Activated naive CD8-positive, alpha-beta T cell treated with anti-CD3 and anti-CD28 coated beads, Interleukin-2, amount 10 ng/mL, durations not matched to agents 7 days and 5 days (primary cell): Measurements from ENCODE around the gene CLTCL1. TPM values are rescaled to one million over a fixed set of nuclear protein-coding genes. Genes with fewer than 3 reads are reported as not detected.
"Not testable (repeated sequence)": the region's sequence is repeated elsewhere in the genome, so short reads cannot be mapped to it uniquely, and the experiment has no call there.

ENCODE experiments used
- ATAC-seq: fragments of 150-1000 bp; cut with Tn5 transposase; one replicate; pipeline ENCODE4 v1.10.0; 2021; ENCODE audit warnings: low read depth, moderate library complexity
- POLR2A ChIA-PET: fragments of 350-600 bp; sonication (Branson Sonifier 250); formaldehyde crosslinking; loops from one replicate; lab custom pipeline; 2021; ENCODE audit warnings: antibody characterized with exemption; lab: Charles Lee
- DNase-seq: peaks from one replicate; pipeline ENCODE4 v3.0.0; 2021
- H3K27ac Mint-ChIP-seq: one replicate; pipeline ENCODE4 v1.8.0; 2022; ENCODE audit warnings: mild to moderate bottlenecking, mixed read lengths
- H3K27me3 Mint-ChIP-seq: one replicate; pipeline ENCODE4 v1.8.0; 2022; ENCODE audit warnings: mild to moderate bottlenecking, moderate library complexity, mixed read lengths
- H3K36me3 Mint-ChIP-seq: one replicate; pipeline ENCODE4 v1.8.0; 2021; ENCODE audit warnings: mild to moderate bottlenecking, mixed read lengths
- H3K4me1 Mint-ChIP-seq: one replicate; pipeline ENCODE4 v1.8.0; 2021; ENCODE audit warnings: mixed read lengths
- H3K4me3 Mint-ChIP-seq: one replicate; pipeline ENCODE4 v1.8.0; 2022; ENCODE audit warnings: mild to moderate bottlenecking, moderate library complexity, mixed read lengths
- H3K9me3 Mint-ChIP-seq: one replicate; pipeline ENCODE4 v1.8.0; 2021; ENCODE audit warnings: mixed read lengths
- total RNA-seq, 2 experiments: library from RNA; stranded (reverse); gene quantifications; one replicate each; pipeline ENCODE4 v1.2.3, GENCODE V29; 2021

Gene CLTCL1
- total RNA-seq = 1 to 10 TPM in 1 of 2 experiments, under 1 TPM in 1; 0.62 to 1.3 TPM

DNA sequence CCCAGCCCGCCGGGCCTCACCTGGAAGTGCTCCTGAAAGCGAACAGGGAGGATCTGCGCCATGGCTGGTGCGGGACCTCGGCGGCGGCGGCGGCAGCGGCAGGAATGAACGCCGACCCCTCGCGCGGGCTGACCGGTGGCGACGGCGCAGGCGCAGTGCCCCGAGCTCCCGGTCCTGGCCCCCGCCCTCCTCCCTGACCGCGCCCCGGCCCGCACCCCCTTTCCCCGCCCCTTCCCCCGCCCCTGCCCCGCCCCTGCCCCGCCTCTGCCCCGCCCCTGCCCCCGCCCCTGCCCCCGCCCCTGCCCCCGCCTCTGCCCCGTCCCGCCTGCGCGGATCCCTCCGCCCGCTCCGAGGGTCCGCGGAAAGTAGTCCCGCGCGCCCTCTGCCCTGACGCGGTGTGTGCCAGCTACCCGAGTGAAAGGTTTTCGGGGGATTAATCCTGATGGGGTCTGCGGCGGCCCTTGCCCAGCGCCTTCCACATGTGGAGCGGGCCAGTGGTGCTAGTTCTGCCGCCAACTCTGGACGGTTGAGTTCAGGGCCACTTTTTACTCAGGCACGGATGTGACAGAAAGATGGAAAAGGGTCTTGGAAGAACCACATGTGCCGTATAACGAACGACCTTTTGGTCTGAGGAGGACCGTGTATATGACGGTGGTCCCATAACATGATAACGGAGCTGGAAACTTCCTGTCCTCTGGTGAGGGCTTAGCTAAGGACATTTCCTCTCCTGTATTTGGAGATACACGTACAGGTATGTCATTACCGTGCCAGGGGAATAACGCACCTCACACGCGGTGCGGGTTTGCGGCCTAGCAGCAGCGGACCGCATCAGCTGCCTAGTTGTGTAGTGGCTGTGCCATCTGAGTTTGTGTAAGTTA lies at the start of gene CLTCL1:
Gene CLTCL1, minus strand, starts transcription at position 140 of the 878 bp plus-strand sequence. Its CDS starts 78 bp downstream, at position 62.
- H3K27ac Mint-ChIP-seq = peak within 1 kb of the TSS; percentile 75
- DNase-seq (peak; percentile 80), ATAC-seq (peak; percentile 71)
- H3K4me1 Mint-ChIP-seq = peaks cover 20% of the 10 kb centered on the region
- H3K36me3 Mint-ChIP-seq = no peaks in the 10 kb centered on the region
- H3K4me3 Mint-ChIP-seq = peak within 1 kb of the TSS; percentile 91
- no peaks in the 10 kb centered on the region for H3K9me3 Mint-ChIP-seq
- POLR2A ChIA-PET = interaction anchor here (0.6 to 1.5 kb wide), 5 partner anchors 12 to 170 kb away, joined by 3 read pairs; partner anchors contain the start of genes C22orf39, HIRA and MRPL40
- peaks cover 45% of the 10 kb centered on the region for H3K27me3 Mint-ChIP-seq

DNA sequence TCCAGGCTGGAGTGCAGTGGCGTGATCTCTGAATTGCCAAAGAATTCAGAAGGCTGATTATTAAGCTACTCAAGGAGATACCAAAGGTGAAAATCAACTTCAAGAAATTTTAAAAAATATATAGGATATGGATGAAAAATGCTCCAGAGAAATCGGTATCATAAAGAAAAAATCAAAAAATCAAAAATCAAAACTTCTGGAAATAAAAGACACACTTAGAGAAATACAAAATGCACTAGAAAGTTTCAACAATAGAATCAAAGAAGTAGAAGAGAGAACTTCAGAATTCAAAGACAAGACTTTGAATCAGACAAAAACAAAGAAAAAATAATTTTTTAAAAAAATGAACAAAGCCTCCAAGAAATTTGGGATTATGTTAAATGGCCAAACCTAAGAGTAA lies 45.6 kb upstream of the CLTCL1 start:
- Mint-ChIP-seq H3K36me3 (peaks cover 84% of the 10 kb centered on the region), H3K4me3 (no peak overlapping the region), H3K4me1 (no peaks in the 10 kb centered on the region), H3K27me3 (no peaks in the 10 kb centered on the region), H3K27ac (no peak overlapping the region), H3K9me3 (peaks cover 31% of the 10 kb centered on the region)
- no peak for DNase-seq
- POLR2A ChIA-PET = no interaction called here
- ATAC-seq = no peak

DNA sequence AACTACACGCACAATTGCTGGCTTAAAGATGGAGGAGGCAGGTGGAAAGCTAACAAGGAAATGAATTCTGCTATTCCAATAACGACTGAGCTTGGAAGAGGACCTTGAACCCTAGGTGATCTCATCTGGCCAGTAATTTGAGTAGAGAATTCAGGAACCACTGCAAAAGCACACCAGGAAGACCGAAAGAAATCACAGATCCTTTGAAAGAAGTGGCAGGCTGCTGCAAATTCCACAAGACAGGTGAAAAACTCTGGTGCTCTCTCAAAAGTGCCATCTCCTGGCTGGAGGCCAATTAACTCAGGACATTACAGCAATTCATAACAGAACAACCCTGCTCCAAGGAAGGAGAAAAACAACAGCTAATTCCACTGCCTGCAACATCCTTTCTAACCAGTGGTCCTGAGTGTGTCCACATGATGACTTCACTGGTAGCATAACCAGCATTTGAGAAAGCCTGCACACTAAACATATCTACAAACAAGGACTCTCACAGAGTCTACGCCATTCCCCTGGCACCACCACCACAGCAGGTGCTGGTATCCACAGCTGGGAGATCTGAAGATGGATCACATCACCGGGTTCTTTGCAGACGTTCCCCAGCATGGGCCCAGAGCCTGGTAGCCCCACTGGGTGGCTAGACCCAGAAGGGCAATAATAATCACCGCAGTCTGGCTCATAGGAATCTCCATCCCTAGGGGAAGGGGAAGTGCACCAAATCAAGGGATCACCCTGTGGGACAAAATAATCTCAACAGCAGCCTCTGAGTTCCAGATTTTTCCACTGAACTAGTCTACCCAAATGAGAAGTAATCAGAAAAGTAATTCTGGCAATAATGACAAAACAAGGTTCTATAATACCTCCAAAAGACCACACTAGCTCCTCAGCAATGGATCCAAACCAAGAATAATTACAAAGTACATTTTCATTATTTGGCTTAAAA lies 44.9 kb upstream of the CLTCL1 start:
- Mint-ChIP-seq H3K27me3 (no peaks in the 10 kb centered on the region), H3K4me3 (no peak overlapping the region), H3K27ac (no peak overlapping the region), H3K36me3 (peaks cover 84% of the 10 kb centered on the region), H3K4me1 (no peaks in the 10 kb centered on the region), H3K9me3 (peaks cover 31% of the 10 kb centered on the region)
- ATAC-seq (no peak), DNase-seq (no peak)
- POLR2A ChIA-PET = no interaction called here

DNA sequence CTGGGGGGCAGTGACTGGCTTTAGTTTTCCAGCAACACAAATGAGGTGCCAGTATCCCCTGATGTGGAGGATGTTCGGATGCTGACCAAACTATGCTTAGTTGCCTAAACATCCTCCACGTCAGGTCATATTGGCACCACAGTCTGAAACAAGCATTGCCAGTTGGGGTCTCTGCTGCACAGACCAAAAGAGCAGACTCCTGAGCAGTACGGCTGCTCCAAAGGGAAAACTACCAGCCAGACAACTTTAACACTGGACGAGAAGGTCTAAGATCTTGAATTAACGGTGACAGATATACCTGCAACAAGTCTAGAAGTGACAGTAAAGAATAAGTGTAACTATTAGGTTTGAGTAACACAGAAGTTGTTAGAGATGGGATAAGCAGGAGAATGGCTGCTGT lies 40.5 kb upstream of the CLTCL1 start:
- Mint-ChIP-seq H3K27me3 (no peaks in the 10 kb centered on the region), H3K36me3 (peaks cover 76% of the 10 kb centered on the region), H3K4me1 (no peaks in the 10 kb centered on the region), H3K4me3 (no peak overlapping the region), H3K9me3 (peaks cover 20% of the 10 kb centered on the region), H3K27ac (no peak overlapping the region)
- no peak for DNase-seq
- POLR2A ChIA-PET = no interaction called here
- ATAC-seq = no peak

DNA sequence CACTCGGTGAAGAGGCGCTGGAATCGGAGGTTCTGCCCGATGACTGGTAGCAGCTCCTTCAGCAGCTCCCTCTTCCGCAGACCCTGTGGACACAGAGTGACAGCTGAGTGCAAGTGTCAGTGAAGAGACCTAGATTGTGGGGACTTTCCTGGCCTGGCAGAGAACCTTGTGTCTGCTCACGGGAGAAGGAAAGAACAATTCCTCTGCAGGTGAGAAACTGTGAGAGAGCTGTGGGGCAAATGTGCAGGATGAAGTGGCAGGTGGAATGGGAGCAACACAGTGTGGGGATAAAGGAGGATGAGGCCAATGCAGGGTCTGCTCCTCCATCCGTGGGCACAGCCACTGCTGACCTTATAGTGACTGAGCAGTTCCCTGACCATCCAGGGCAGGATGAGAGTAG lies 40.0 kb upstream of the CLTCL1 start:
- Mint-ChIP-seq H3K36me3 (peaks cover 71% of the 10 kb centered on the region), H3K9me3 (peaks cover 20% of the 10 kb centered on the region), H3K4me1 (no peaks in the 10 kb centered on the region), H3K27me3 (no peaks in the 10 kb centered on the region), H3K27ac (peak overlapping the region; percentile 26), H3K4me3 (no peak overlapping the region)
- DNase-seq (no peak), ATAC-seq (no peak)
- POLR2A ChIA-PET = no interaction called here

DNA sequence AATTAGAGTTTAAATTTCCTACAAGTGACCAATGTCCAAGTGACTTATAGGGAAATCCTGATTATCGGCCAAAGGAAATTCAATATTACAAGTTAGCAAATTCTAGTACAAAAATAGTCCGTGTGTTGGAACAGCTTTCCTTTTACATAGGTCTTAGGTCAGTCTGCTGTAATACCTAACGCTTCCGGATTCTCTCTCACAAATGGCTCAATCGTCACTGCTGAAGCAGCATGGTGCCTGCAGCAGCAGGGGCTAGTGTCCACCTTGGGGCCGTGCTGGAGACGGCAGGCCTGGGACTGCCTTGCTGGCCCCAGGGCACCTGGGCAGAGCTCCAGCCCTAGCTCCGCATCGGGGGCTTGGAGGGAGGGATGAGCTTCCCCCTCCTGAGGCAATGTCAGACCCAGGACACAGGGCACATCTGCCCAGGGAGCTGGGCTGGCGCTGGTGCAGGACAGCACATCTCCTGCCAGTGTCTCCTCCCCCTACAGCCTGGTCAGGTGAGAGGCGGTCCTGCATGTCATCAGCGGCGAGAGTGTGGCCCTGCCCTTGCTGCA lies 39.4 kb upstream of the CLTCL1 start:
- H3K4me3 Mint-ChIP-seq = no peak overlapping the region
- POLR2A ChIA-PET = no interaction called here
- H3K9me3 Mint-ChIP-seq = peaks cover 20% of the 10 kb centered on the region
- H3K36me3 Mint-ChIP-seq = peaks cover 66% of the 10 kb centered on the region
- no peaks in the 10 kb centered on the region for H3K27me3 Mint-ChIP-seq
- H3K27ac Mint-ChIP-seq = peak overlapping the region; percentile 26
- no peaks in the 10 kb centered on the region for H3K4me1 Mint-ChIP-seq
- DNase-seq = no peak
- ATAC-seq = no peak

DNA sequence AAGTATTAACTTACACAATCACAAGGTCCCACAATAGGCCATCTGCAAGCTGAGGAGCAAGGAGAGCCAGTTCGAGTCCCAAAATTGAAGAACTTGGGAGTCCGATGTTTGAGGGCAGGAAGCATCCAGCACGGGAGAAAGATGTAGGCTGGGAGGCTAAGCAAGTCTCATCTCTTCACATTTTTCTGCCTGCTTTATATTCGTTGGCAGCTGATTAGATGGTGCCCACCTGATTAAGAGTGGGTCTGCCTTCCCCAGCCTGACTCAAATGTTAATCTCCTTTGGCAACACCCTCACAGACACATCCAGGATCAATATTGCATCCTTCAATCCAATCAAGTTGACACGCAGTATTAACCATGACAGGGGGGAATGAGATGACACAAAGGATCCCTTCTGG lies 38.7 kb upstream of the CLTCL1 start:
- DNase-seq, POLR2A ChIA-PET, H3K4me1 Mint-ChIP-seq, H3K4me3 Mint-ChIP-seq, H3K27ac Mint-ChIP-seq, H3K27me3 Mint-ChIP-seq, ATAC-seq: not testable (repeated sequence)
- Mint-ChIP-seq H3K36me3 (peaks cover 59% of the 10 kb centered on the region), H3K9me3 (peaks cover 17% of the 10 kb centered on the region)

DNA sequence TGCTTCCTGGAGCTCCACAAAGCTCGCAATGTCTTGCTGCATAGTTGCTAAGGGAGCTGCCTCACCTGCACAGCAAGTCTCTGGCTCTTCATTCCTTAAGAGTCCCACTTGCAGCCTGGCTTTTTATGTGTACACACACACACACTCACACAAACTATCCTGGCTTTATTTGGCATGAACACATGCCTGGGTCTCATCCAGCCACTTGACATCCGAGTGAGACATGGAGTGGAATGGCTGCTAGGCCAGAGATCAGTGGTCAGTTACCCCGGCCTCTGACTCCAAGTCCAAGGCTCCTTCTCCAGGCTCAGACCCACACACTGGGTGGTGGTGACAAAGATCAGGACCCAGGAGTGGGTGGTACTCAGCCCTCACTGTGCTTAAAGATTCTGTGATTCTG lies 37.9 kb upstream of the CLTCL1 start:
- Mint-ChIP-seq H3K4me3 (no peak overlapping the region), H3K27ac (no peak overlapping the region), H3K36me3 (peaks cover 54% of the 10 kb centered on the region), H3K9me3 (peaks cover 14% of the 10 kb centered on the region), H3K4me1 (no peaks in the 10 kb centered on the region), H3K27me3 (no peaks in the 10 kb centered on the region)
- DNase-seq (no peak), ATAC-seq (no peak)
- POLR2A ChIA-PET = no interaction called here

DNA sequence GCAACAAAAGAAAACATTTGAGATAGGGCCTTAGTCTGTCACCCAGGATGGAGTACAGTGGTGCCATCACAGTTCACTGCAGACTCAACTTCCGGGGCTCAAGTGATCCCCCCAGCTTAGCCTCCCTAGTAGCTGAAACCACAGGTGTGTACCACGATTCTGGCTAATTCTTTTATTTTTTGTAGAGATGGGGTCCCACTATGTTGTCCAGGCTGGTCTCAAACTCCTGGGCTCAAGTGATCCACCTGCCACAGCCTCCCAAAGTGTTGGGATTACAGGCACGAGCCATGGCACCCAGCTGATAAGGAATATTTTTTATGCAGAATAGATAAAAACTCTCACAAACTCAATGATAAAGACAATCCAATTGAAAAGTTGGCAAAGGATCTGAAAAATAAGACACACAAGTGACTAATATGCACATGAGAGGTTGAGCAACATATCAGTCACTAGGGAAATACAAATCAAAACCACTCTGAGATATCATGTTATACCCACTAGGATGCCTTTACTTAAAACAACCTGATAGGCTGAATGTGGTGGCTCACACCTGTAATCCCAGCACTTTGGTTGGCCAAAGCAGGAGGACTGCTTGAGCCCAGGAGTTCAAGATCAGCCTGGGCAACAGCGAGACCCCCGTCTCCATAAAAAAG lies 33.9 kb upstream of the CLTCL1 start:
- POLR2A ChIA-PET = no interaction called here
- Mint-ChIP-seq H3K27me3 (peaks cover 11% of the 10 kb centered on the region), H3K9me3 (peaks cover 8% of the 10 kb centered on the region), H3K4me1 (peaks cover 4% of the 10 kb centered on the region), H3K27ac (no peak overlapping the region), H3K36me3 (peaks cover 22% of the 10 kb centered on the region), H3K4me3 (no peak overlapping the region)
- DNase-seq (no peak), ATAC-seq (no peak)

DNA sequence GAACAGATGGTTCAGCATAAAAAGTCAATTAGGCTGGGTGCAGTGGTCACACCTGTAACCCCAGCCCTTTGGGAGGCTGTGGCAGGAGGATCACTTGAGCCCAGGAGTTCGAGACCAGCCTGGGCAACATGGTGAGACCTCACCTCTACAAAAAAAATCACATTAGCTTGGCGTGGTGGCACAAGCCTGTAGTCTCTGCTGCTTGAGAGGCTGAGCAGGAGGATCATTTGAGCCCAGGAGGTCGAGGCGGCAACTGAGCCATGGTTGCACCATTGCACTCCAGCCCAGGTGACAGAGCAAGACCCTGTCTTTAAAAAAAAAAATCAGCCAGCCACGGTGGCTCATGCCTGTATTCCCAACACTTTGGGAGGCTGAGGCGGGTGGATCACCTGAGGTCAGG lies 31.9 kb upstream of the CLTCL1 start:
- POLR2A ChIA-PET, H3K4me3 Mint-ChIP-seq, H3K36me3 Mint-ChIP-seq, H3K4me1 Mint-ChIP-seq, ATAC-seq, H3K27ac Mint-ChIP-seq, H3K9me3 Mint-ChIP-seq, DNase-seq: not testable (repeated sequence)
- peaks cover 11% of the 10 kb centered on the region for H3K27me3 Mint-ChIP-seq

DNA sequence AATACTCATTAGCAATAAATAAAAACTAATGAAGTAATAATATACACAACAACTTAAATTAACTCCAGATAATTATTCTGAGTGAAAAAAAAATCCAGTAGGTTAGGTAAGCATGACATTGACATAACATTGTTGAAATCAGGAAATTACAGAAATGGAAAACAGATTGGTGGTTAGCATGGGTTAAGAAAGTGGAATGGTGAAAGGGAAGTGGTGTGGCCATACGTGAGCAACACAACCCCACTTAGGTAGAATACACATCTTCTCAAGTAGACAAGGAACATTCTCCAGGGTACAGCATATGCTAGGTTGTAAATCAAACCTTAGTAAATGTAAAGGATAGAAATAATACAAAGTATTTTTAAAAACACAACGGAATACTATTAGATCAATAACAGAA lies 30.2 kb upstream of the CLTCL1 start:
- H3K27ac Mint-ChIP-seq = no peak overlapping the region
- H3K9me3 Mint-ChIP-seq = peaks cover 14% of the 10 kb centered on the region
- ATAC-seq (no peak), DNase-seq (no peak)
- peaks cover 4% of the 10 kb centered on the region for H3K4me1 Mint-ChIP-seq
- POLR2A ChIA-PET = no interaction called here
- H3K27me3 Mint-ChIP-seq = peaks cover 11% of the 10 kb centered on the region
- H3K4me3 Mint-ChIP-seq = no peak overlapping the region
- H3K36me3 Mint-ChIP-seq = peaks cover 2% of the 10 kb centered on the region

DNA sequence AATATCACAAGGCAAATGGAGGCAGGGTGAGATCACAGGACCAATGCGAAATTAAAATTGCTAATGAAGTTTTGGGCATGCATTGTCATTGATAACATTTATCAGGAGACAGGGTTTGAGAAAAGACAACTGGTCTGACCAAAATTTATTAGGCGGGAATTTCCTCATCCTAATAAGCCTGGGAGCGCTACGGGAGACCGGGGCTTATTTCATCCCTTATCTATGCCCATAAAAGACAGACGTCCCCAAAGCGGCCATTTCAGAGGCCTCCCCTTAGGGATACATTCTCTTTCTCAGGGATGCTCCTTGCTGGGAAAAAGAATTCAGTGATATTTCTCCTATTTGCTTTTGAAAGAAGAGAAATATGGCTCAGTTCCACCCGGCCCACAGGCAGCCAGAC lies 28.6 kb upstream of the CLTCL1 start:
- H3K27ac Mint-ChIP-seq, DNase-seq, H3K4me3 Mint-ChIP-seq, POLR2A ChIA-PET, H3K4me1 Mint-ChIP-seq, ATAC-seq, H3K36me3 Mint-ChIP-seq: not testable (repeated sequence)
- Mint-ChIP-seq H3K27me3 (peaks cover 13% of the 10 kb centered on the region), H3K9me3 (peaks cover 18% of the 10 kb centered on the region)

DNA sequence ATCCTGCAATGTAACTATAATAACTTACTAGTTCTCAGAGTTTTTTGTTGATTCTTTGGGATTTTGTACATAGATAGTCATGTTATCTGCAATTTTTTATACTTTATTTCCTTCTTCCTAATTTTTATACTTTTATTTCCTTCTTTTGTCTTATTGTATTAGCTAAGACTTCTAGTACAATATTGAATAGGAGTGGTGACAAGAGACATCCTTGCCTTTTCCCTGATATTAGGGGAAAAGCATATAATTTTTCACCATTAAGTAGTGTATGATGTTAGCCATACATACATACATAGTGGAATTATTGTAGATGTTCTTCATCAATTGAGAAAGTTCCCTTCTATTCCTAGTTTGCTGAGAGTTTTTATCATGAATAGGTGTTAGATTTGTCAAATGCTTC lies 27.8 kb upstream of the CLTCL1 start:
- H3K9me3 Mint-ChIP-seq = peaks cover 19% of the 10 kb centered on the region
- ATAC-seq (no peak), DNase-seq (no peak)
- H3K4me1 Mint-ChIP-seq = peaks cover 4% of the 10 kb centered on the region
- peaks cover 4% of the 10 kb centered on the region for H3K36me3 Mint-ChIP-seq
- H3K4me3 Mint-ChIP-seq = no peak overlapping the region
- POLR2A ChIA-PET = no interaction called here
- peaks cover 13% of the 10 kb centered on the region for H3K27me3 Mint-ChIP-seq
- no peak overlapping the region for H3K27ac Mint-ChIP-seq
